OCI-LY7 (cell line): Measurements from ENCODE around the gene ALOXE3.

Experiments
- CTCF ChIP-seq: fragments of 200-600 bp; sonication (generic); conservative IDR thresholded peaks from 2 replicates; pipeline ENCODE4 v1.5.1; 2014; ENCODE audit warnings: mild to moderate bottlenecking, antibody characterized with exemption, low read length, moderate library complexity, mixed read lengths
- EZH2phosphoT487 ChIP-seq: fragments of 200-600 bp; sonication (generic); IDR thresholded peaks from 2 replicates; pipeline ENCODE4 v1.6.1; 2018; ENCODE audit warnings: low read depth, borderline replicate concordance, mild to moderate bottlenecking, mixed run types, antibody characterized with exemption, low read length, moderate library complexity, mixed read lengths

- TF ChIP-seq CTCF (no peak), EZH2phosphoT487 (no peak)
Measured at GRCh38 chr17:8149419-8150193, 31.3 kb upstream of the ALOXE3 start.
